ENCODE results near the gene HTRA1. TPM values are rescaled to one million over a fixed set of nuclear protein-coding genes. Genes with fewer than 3 reads are reported as not detected.

The HTRA1 gene
- total RNA-seq, 1 donor from 2014 or later, result 1,546 TPM

DNA sequence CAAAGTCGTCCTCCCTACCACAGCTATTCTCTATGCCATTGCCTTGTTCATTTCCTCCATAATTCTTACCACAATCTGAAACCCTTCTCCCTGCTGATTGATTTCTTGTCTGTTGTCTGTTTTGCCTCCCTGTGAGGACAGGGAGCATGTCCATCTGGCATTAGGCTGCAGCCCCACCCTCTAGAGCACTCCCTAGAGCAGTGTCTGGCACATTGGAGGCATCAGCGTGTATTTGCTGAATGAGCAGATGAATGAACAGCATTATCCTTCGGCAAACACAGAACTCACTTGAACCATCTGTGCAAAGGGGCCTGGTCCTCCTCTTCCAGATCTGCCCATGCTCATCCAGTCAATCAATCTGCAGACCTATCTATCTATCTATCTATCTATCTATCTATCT lies 94.1 kb downstream of the HTRA1 start:
- Mint-ChIP-seq H3K4me1 (ENCODE audit: unreplicated experiment) (no peaks in the 10 kb centered on the region), H3K36me3 (ENCODE audit: unreplicated experiment) (no peaks in the 10 kb centered on the region), H3K27me3 (ENCODE audit: unreplicated experiment) (peaks cover 22% of the 10 kb centered on the region), H3K27ac (ENCODE audit: unreplicated experiment) (no peak overlapping the region), H3K4me3 (ENCODE audit: unreplicated experiment) (no peak overlapping the region), H3K9me3 (ENCODE audit: unreplicated experiment) (no peaks in the 10 kb centered on the region)
- TF ChIP-seq, protein P1, sequence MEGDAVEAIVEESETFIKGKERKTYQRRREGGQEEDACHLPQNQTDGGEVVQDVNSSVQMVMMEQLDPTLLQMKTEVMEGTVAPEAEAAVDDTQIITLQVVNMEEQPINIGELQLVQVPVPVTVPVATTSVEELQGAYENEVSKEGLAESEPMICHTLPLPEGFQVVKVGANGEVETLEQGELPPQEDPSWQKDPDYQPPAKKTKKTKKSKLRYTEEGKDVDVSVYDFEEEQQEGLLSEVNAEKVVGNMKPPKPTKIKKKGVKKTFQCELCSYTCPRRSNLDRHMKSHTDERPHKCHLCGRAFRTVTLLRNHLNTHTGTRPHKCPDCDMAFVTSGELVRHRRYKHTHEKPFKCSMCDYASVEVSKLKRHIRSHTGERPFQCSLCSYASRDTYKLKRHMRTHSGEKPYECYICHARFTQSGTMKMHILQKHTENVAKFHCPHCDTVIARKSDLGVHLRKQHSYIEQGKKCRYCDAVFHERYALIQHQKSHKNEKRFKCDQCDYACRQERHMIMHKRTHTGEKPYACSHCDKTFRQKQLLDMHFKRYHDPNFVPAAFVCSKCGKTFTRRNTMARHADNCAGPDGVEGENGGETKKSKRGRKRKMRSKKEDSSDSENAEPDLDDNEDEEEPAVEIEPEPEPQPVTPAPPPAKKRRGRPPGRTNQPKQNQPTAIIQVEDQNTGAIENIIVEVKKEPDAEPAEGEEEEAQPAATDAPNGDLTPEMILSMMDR (IDR thresholded peaks at IDR 0.05), result no peak
- no peak for DNase-seq (ENCODE audit: extremely low spot score, unreplicated experiment)

DNA sequence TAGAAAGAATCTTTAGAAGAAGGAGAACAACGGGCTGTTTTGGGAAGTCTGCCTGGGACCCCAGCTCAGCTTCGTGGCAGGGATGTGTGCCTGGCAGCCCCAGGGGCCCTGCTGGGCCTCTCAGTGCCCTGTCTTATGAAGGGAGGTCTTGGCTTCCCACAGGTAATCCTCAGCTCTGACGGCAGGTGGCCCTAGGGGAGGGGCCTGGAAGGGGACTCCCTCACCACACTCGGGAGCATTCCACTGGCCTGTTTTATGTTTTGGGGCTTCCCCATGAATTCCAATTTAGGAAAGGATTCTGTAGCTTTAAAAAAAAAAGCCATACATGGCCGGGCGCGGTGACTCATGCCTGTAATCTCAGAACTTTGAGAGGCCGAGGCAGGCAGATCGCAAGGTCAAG lies 96.2 kb downstream of the HTRA1 start:
- Mint-ChIP-seq H3K36me3 (ENCODE audit: unreplicated experiment) (no peaks in the 10 kb centered on the region), H3K4me1 (ENCODE audit: unreplicated experiment) (peaks cover 3% of the 10 kb centered on the region), H3K27me3 (ENCODE audit: unreplicated experiment) (peaks cover 37% of the 10 kb centered on the region), H3K27ac (ENCODE audit: unreplicated experiment) (no peak overlapping the region), H3K9me3 (ENCODE audit: unreplicated experiment) (no peaks in the 10 kb centered on the region), H3K4me3 (ENCODE audit: unreplicated experiment) (no peak overlapping the region)
- DNase-seq (ENCODE audit: extremely low spot score, unreplicated experiment), result no peak
- TF ChIP-seq, protein P1 (IDR thresholded peaks at IDR 0.05), result no peak

DNA sequence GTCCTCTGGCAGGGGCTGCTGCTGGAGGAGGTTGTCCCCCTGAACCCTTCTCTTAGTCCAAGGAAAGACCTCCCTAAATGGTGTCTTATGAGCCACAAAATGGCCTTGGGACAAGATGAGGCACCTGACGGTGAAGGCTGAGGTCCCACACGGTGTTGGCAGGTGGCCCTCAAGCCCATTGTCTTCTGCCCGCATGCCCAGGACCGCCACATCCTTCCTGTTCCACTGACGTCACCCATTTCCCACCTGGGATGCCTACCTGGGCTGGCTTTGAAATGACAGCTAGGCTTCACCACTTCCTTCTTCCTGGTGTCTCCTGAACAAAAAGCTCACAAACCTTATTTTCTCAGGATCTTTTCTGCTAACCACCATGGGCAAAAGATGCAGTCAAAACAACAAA lies 97.1 kb downstream of the HTRA1 start:
- peaks cover 37% of the 10 kb centered on the region for H3K27me3 Mint-ChIP-seq (ENCODE audit: unreplicated experiment)
- H3K27ac Mint-ChIP-seq (ENCODE audit: unreplicated experiment), result no peak overlapping the region

DNA sequence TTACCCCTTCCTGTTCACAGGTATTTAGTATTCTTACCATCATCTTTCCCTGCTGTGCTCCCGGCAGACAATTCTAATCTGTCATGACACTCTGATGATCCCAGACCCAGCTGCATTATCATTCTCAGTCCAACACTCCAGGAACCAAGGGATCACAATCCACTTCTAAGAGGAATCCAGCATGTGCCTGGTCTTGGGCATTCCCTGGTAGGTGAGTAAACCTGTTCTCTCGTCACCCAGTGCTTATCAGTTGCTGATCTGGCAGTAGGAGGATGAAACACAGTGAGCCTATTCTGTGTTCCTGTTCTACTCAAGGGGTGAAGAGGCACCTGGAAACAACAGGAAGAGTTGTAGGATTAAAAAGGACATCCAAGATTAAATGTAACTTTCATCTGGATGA lies 97.9 kb downstream of the HTRA1 start:
- no peak for DNase-seq (ENCODE audit: extremely low spot score, unreplicated experiment)
- no peaks in the 10 kb centered on the region for H3K9me3 Mint-ChIP-seq (ENCODE audit: unreplicated experiment)
- no peak overlapping the region for H3K27ac Mint-ChIP-seq (ENCODE audit: unreplicated experiment)
- peaks cover 3% of the 10 kb centered on the region for H3K4me1 Mint-ChIP-seq (ENCODE audit: unreplicated experiment)
- TF ChIP-seq, protein P1 (IDR thresholded peaks at IDR 0.05), result no peak
- H3K36me3 Mint-ChIP-seq (ENCODE audit: unreplicated experiment), result no peaks in the 10 kb centered on the region
- H3K4me3 Mint-ChIP-seq (ENCODE audit: unreplicated experiment), result no peak overlapping the region
- peaks cover 37% of the 10 kb centered on the region for H3K27me3 Mint-ChIP-seq (ENCODE audit: unreplicated experiment)

More for the DNA sequence above, 97.1 kb downstream of the HTRA1 start:
- no peak for DNase-seq (ENCODE audit: extremely low spot score, unreplicated experiment)
- Mint-ChIP-seq H3K4me1 (ENCODE audit: unreplicated experiment) (peaks cover 3% of the 10 kb centered on the region), H3K9me3 (ENCODE audit: unreplicated experiment) (no peaks in the 10 kb centered on the region), H3K4me3 (ENCODE audit: unreplicated experiment) (no peak overlapping the region), H3K36me3 (ENCODE audit: unreplicated experiment) (no peaks in the 10 kb centered on the region)
- TF ChIP-seq, protein P1 (IDR thresholded peaks at IDR 0.05), result no peak

DNA sequence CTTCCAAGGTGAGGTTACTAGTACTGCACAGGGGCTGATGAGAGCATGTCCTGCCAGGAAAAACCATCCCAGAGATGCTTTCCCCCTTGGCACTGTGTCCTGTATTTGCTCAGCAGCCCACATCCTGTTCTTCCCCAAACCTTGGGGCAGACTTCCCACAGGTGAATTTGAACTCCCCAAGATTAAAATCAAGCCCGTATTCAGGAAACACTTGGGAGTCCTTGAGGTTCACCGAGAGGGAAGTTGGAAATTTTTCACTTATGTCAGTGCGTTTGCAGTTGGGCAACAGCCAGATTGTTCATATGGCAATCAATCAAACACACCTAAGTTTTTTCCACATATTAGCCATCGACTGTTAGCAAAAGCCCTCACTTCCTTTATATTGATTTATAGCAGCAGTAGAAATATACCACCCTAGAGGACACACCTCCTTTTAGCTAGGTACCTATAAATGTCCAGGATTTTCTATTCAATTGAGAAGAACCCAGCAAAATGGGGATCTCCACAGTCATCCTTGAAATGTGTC lies 99.0 kb downstream of the HTRA1 start, which contains the start of gene DMBT1:
Gene DMBT1, plus strand, starts transcription at position 476 of the 526 bp plus-strand sequence. Its CDS starts 17 bp downstream, at position 493.
- Mint-ChIP-seq H3K27me3 (ENCODE audit: unreplicated experiment) (peaks cover 37% of the 10 kb centered on the region), H3K27ac (ENCODE audit: unreplicated experiment) (no peak within 1 kb of the TSS), H3K4me1 (ENCODE audit: unreplicated experiment) (peaks cover 11% of the 10 kb centered on the region)

More for the DNA sequence above, 99.0 kb downstream of the HTRA1 start, which contains the start of gene DMBT1:
- H3K9me3 Mint-ChIP-seq (ENCODE audit: unreplicated experiment), result no peaks in the 10 kb centered on the region
- H3K4me3 Mint-ChIP-seq (ENCODE audit: unreplicated experiment), result no peak within 1 kb of the TSS
- no peak for DNase-seq (ENCODE audit: extremely low spot score, unreplicated experiment)
- H3K36me3 Mint-ChIP-seq (ENCODE audit: unreplicated experiment), result no peaks in the 10 kb centered on the region
- TF ChIP-seq, protein P1 (IDR thresholded peaks at IDR 0.05), result no peak

All from osteocyte (in vitro differentiated cells).